Mesenchymal stem cell (in vitro differentiated cells and primary cell): ENCODE measurements around the gene MARK3.

Experiments used
- DNase-seq: peaks from one replicate; pipeline ENCODE4 v3.0.0-alpha.2; 2013
- H2AFZ ChIP-seq: one replicate; pipeline ENCODE4 v1.6.1; 2013; ENCODE audit warnings: low read depth, mild to moderate bottlenecking, control low read depth, inconsistent platforms, low read length, moderate library complexity
- H2AK5ac ChIP-seq: 2 replicates; pipeline ENCODE4 v1.6.1; 2013; ENCODE audit warnings: low read length, moderate library complexity, mild to moderate bottlenecking, inconsistent platforms; ENCODE audit not compliant: severe bottlenecking
- H2BK120ac ChIP-seq: one replicate; pipeline ENCODE4 v1.6.1; 2013; ENCODE audit warnings: low read depth, mild to moderate bottlenecking, inconsistent platforms, low read length, moderate library complexity
- H2BK12ac ChIP-seq, 2 experiments: one replicate each; pipeline ENCODE4 v1.6.1; 2013; ENCODE audit warnings: inconsistent platforms in 2 of 2, low read length in 2 of 2, mild to moderate bottlenecking in 2 of 2, moderate library complexity in 2 of 2, control low read depth in 1 of 2
- H2BK15ac ChIP-seq: one replicate; pipeline ENCODE4 v1.6.1; 2013; ENCODE audit warnings: mild to moderate bottlenecking, low read depth, inconsistent platforms; ENCODE audit not compliant: poor library complexity, severe bottlenecking
- H2BK5ac ChIP-seq: 2 replicates; pipeline ENCODE4 v1.6.1; 2013; ENCODE audit warnings: low read depth, mild to moderate bottlenecking, low read length, control low read depth, inconsistent platforms; ENCODE audit not compliant: poor library complexity, severe bottlenecking
- H3K14ac ChIP-seq, 2 experiments: one replicate each; pipeline ENCODE4 v1.6.1; 2013; ENCODE audit warnings: inconsistent platforms in 2 of 2, low read length in 2 of 2, control low read depth in 1 of 2, mild to moderate bottlenecking in 1 of 2, moderate library complexity in 1 of 2
- H3K18ac ChIP-seq, 2 experiments: one replicate each; pipeline ENCODE4 v1.6.1; 2013; ENCODE audit warnings: inconsistent platforms in 2 of 2, low read length in 2 of 2, control low read depth in 1 of 2, low read depth in 1 of 2, mild to moderate bottlenecking in 1 of 2
- H3K23ac ChIP-seq, 2 experiments: one replicate each; pipeline ENCODE4 v1.6.1; 2013; ENCODE audit warnings: inconsistent platforms in 2 of 2, low read length in 2 of 2, mild to moderate bottlenecking in 2 of 2, moderate library complexity in 2 of 2, control low read depth in 1 of 2
- H3K27ac ChIP-seq: 2 replicates; pipeline ENCODE4 v1.5.1; 2013; ENCODE audit warnings: mild to moderate bottlenecking, moderate library complexity, low read length, control low read depth, inconsistent platforms; ENCODE audit not compliant: poor library complexity, severe bottlenecking
- H3K27me3 ChIP-seq, 2 experiments: 2 replicates each; pipeline versions ENCODE4 v1.6.1 to v1.7.0; 2013; ENCODE audit warnings: low read length in 2 of 2, mild to moderate bottlenecking in 2 of 2, moderate library complexity in 2 of 2, control low read depth in 1 of 2, inconsistent platforms in 1 of 2; ENCODE audit not compliant: control insufficient read depth in 1 of 2, insufficient read depth in 1 of 2
- H3K36me3 ChIP-seq, 2 experiments: 2 replicates each; pipeline versions ENCODE4 v1.6.1 to v1.7.0; 2013; ENCODE audit warnings: low read length in 2 of 2, control low read depth in 1 of 2, inconsistent platforms in 1 of 2, low read depth in 1 of 2, mild to moderate bottlenecking in 1 of 2; ENCODE audit not compliant: insufficient read depth in 2 of 2, control insufficient read depth in 1 of 2
- H3K4ac ChIP-seq, 2 experiments: one replicate each; pipeline ENCODE4 v1.6.1; 2013; ENCODE audit warnings: inconsistent platforms in 2 of 2, low read length in 2 of 2, mild to moderate bottlenecking in 2 of 2, moderate library complexity in 2 of 2, control low read depth in 1 of 2, low read depth in 1 of 2
- H3K4me1 ChIP-seq: 2 replicates; pipeline ENCODE4 v1.6.1; 2013; ENCODE audit warnings: low read depth, low read length, control low read depth; ENCODE audit not compliant: control insufficient read depth, insufficient read depth
- H3K4me2 ChIP-seq: 2 replicates; pipeline ENCODE4 v1.6.1; 2013; ENCODE audit warnings: low read length, mild to moderate bottlenecking, inconsistent platforms; ENCODE audit not compliant: poor library complexity, severe bottlenecking
- H3K4me3 ChIP-seq, 2 experiments: 2 replicates each; pipeline versions ENCODE4 v1.5.1 to v1.7.0; 2013; ENCODE audit warnings: low read length in 2 of 2, mild to moderate bottlenecking in 2 of 2, control low read depth in 1 of 2, low read depth in 1 of 2; ENCODE audit not compliant: insufficient read depth in 1 of 2
- H3K79me1 ChIP-seq: replicated peaks from 2 replicates; pipeline ENCODE4 v1.6.1; 2013; ENCODE audit warnings: mild to moderate bottlenecking, control low read depth, low read length, inconsistent platforms; ENCODE audit not compliant: poor library complexity, severe bottlenecking
- H3K9ac ChIP-seq: 2 replicates; pipeline ENCODE4 v1.7.0; 2013; ENCODE audit warnings: mild to moderate bottlenecking, low read length, moderate library complexity
- H3K9me3 ChIP-seq: 2 replicates; pipeline ENCODE4 v1.7.0; 2013; ENCODE audit warnings: mild to moderate bottlenecking, low read length; ENCODE audit not compliant: control insufficient read depth
- H4K8ac ChIP-seq: one replicate; pipeline ENCODE4 v1.6.1; 2013; ENCODE audit warnings: inconsistent platforms, mild to moderate bottlenecking, low read length, moderate library complexity
- H4K91ac ChIP-seq: one replicate; pipeline ENCODE4 v1.6.1; 2013; ENCODE audit warnings: mild to moderate bottlenecking, low read length, inconsistent platforms
- WGBS: methylation state at CpG from one replicate; pipeline ENCODE4 v1.1.7; 2013; ENCODE audit warnings: mixed read lengths; 5-methylcytosine and 5-hydroxymethylcytosine counted together

Gene MARK3

GRCh38 chr14:103496776-103497175 is 111.6 kb downstream of the MARK3 start:
- Histone ChIP-seq H3K27ac (no peak overlapping the region), H2AK5ac (no peak overlapping the region), H3K4me2 (no peak overlapping the region), H3K4me3 (no peak overlapping the region), H3K4ac (no peak overlapping the region), H3K23ac (no peak overlapping the region), H3K27me3 (no peaks in the 10 kb centered on the region), H4K8ac (no peak overlapping the region), H2BK120ac (no peak overlapping the region), H2BK5ac (no peak overlapping the region), H2BK12ac (no peak overlapping the region), H3K79me1 (peaks cover 27% of the 10 kb centered on the region), H2AFZ (no peak overlapping the region), H2BK15ac (no peak overlapping the region), H3K9ac (peak overlapping the region; percentile 34), H3K14ac (no peak overlapping the region), H4K91ac (no peak overlapping the region), H3K18ac (no peak overlapping the region), H3K9me3 (no peaks in the 10 kb centered on the region), H3K4me1 (peaks cover 4% of the 10 kb centered on the region), H3K36me3 (peaks cover 46 to 70% of the 10 kb centered on the region in 2 experiments)
- peak; percentile 32 for DNase-seq
- no CpG with 5 or more reads among the region's 1 CpG for WGBS

GRCh38 chr14:103499709-103500108 is 114.5 kb downstream of the MARK3 start:
- H3K27ac ChIP-seq = peak overlapping the region; percentile 3
- H4K8ac ChIP-seq = no peak overlapping the region
- no peaks in the 10 kb centered on the region for H3K9me3 ChIP-seq
- H3K79me1 ChIP-seq = peaks cover 42% of the 10 kb centered on the region
- no peak overlapping the region for H3K18ac ChIP-seq
- no peaks in the 10 kb centered on the region for H3K27me3 ChIP-seq
- H3K4me2 ChIP-seq = no peak overlapping the region
- no peak overlapping the region for H2BK5ac ChIP-seq
- no peak overlapping the region for H2AK5ac ChIP-seq
- no peak overlapping the region for H2BK15ac ChIP-seq
- no peak overlapping the region for H2AFZ ChIP-seq
- H3K36me3 ChIP-seq = peaks cover 55 to 84% of the 10 kb centered on the region in 2 experiments
- no peak overlapping the region for H3K4me3 ChIP-seq
- H2BK12ac ChIP-seq = no peak overlapping the region
- no peak overlapping the region for H3K23ac ChIP-seq
- H3K14ac ChIP-seq = no peak overlapping the region
- no peak for DNase-seq
- no peak overlapping the region for H2BK120ac ChIP-seq
- 89% methylated on average over 8 of the region's 10 CpGs for WGBS
- no peak overlapping the region for H3K4ac ChIP-seq
- H4K91ac ChIP-seq = no peak overlapping the region
- no peak overlapping the region for H3K9ac ChIP-seq
- peaks cover 4% of the 10 kb centered on the region for H3K4me1 ChIP-seq

DNA sequence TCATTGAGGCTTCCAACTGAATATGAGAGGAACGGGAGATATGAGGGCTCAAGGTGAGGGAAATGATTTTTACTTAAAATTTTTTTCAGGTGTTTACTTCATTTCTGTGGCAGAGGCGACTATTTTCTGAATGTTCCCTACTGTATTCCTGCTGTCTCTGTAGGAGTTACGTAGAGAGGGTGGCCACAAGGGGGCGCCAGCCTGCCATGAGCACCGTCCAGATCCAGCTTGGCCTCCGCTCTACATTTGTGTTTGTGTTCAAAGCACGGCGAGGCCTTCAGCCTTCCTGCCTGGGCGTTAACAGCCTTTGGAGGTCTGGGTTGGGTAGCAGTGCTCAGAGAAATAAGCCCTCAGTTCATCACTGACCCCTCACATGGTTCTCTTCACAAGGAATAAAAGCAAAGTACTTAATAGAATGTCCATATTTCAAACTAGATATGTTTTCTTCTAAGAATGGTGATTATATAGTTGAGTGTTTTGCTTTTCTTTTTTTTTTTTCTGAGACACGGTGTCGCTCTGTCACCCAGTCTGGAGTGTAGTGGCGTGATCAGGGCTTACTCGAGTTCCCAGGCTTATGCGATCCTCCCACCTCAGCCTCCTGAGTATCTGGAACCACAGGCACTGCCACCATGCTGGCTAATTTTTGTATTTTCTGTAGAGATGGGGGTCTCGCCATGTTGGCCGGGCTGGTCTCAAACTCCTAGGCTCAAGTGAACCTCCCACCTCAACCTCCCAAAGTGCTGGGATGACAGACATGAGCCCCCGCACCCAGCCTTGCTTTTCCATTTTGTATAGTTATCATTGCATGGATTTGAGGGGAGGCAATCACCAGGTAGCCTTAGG is 115.2 kb downstream of the MARK3 start:
- Histone ChIP-seq H3K4me2 (no peak overlapping the region), H3K4me3 (no peak overlapping the region), H2AK5ac (no peak overlapping the region), H3K27ac (no peak overlapping the region), H2BK12ac (no peak overlapping the region), H3K9me3 (no peaks in the 10 kb centered on the region), H4K91ac (no peak overlapping the region), H3K14ac (no peak overlapping the region), H3K27me3 (no peaks in the 10 kb centered on the region), H3K4me1 (peaks cover 4% of the 10 kb centered on the region), H2AFZ (no peak overlapping the region), H3K79me1 (peaks cover 45% of the 10 kb centered on the region), H2BK15ac (no peak overlapping the region), H3K36me3 (peaks cover 57 to 84% of the 10 kb centered on the region in 2 experiments), H2BK5ac (no peak overlapping the region), H3K4ac (no peak overlapping the region), H3K18ac (no peak overlapping the region), H4K8ac (no peak overlapping the region), H2BK120ac (no peak overlapping the region), H3K23ac (no peak overlapping the region), H3K9ac (peak overlapping the region; percentile 79)
- peak; percentile 82 for DNase-seq
- WGBS = 32% methylated on average over 12 of the region's 17 CpGs

DNA sequence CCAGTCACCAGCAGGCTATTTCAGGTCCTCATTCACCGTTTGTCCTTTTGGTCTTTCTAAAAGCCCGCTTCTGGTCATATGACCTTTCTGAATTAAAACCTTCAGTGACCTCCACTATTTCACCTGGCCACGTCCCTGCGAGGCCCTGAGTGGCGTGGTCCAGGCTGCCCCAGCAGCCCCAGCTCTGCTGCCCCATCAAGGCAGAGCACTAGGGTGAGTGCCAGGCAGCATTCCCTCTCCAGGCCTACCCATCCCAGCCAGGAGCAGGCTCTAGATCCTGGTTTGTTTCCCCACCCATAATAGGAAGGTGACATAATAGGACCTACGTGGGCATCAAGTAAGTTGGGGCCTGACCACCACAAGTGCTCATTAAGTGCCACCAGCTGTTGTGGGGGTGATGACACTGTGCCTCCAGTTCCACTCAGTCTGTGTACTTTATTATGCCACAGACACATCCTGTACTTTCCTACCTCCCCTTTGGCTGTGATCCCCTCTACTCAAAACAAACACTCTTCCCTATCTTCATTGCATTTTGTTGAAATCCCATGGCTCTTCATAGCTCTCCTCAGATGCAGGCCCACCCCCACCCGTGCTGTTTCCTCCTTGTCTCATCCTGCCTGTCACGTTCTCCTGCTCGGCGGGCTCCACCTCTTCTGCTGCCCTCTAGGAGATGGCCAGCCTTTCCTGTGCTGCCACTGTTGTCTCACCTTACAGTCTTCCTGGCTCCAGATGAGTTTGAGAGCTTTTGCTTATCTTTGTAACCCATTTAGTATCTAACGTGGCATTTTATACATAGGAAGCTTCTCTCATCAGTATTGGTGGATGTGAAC is 116.0 kb downstream of the MARK3 start:
- H2BK15ac ChIP-seq = no peak overlapping the region
- 88% methylated on average over 11 of the region's 11 CpGs for WGBS
- H2BK120ac ChIP-seq = no peak overlapping the region
- H3K23ac ChIP-seq = no peak overlapping the region
- no peak overlapping the region for H2AK5ac ChIP-seq
- no peak overlapping the region for H3K18ac ChIP-seq
- no peak overlapping the region for H3K4me3 ChIP-seq
- peaks cover 58 to 81% of the 10 kb centered on the region in 2 experiments for H3K36me3 ChIP-seq
- H2BK5ac ChIP-seq = no peak overlapping the region
- peak overlapping the region; percentile 79 for H3K9ac ChIP-seq
- H3K4ac ChIP-seq = no peak overlapping the region
- H4K8ac ChIP-seq = no peak overlapping the region
- H3K14ac ChIP-seq = no peak overlapping the region
- H2AFZ ChIP-seq = no peak overlapping the region
- no peaks in the 10 kb centered on the region for H3K27me3 ChIP-seq
- no peak for DNase-seq
- peaks cover 46% of the 10 kb centered on the region for H3K79me1 ChIP-seq
- no peak overlapping the region for H3K4me2 ChIP-seq
- no peak overlapping the region for H4K91ac ChIP-seq
- no peaks in the 10 kb centered on the region for H3K9me3 ChIP-seq
- peak overlapping the region in 1 of 2 experiments; percentile 40 for H2BK12ac ChIP-seq
- H3K27ac ChIP-seq = no peak overlapping the region
- peaks cover 4% of the 10 kb centered on the region for H3K4me1 ChIP-seq
